GM10248 (cell line): Measurements from ENCODE around the gene ACTL6B.

Experiments used
- CTCF ChIA-PET: fragments of 300-600 bp; sonication (Branson Sonifier 250); formaldehyde crosslinking; extraction: SDS; loops from one replicate; lab custom pipeline; 2021; ENCODE audit warnings: antibody characterized with exemption; lab: Yijun Ruan, JAX
- POLR2A ChIA-PET: fragments of 350-650 bp; sonication (Branson Sonifier 250); formaldehyde crosslinking; extraction: SDS; loops from one replicate; lab custom pipeline; 2020; ENCODE audit warnings: antibody characterized with exemption; lab: Yijun Ruan, JAX
- DNase-seq: peaks from one replicate; pipeline ENCODE4 v3.0.0; 2012; ENCODE audit errors: extremely low spot score
- TF ChIP-seq, protein P1 (sequence below): IDR thresholded peaks from 2 replicates; pipeline ENCODE4 v1.5.1; 2012; ENCODE audit warnings: mild to moderate bottlenecking, low read depth; ENCODE audit errors: extremely low read depth, missing control alignments, control extremely low read depth

ACTL6B gene

DNA sequence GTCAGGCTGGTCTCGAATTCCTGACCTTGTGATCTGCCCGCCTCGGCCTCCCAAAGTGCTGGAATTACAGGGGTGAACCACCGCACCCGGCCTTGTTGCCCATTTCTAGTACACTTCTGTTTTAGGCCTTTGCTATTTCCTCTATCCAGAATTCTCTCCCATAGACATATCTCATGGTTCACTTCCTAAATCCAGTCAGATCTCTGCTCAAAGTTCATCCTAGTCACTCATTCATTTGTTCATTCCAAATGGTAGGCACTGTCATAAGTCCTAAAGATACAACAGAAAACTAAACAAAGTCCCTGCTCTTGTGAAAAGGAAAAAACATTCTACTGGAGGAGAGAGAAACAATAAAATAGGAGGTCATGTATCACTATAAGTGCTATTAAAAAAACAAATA is 46.3 kb downstream of the ACTL6B start:
- no peak for DNase-seq
- TF ChIP-seq, protein P1, sequence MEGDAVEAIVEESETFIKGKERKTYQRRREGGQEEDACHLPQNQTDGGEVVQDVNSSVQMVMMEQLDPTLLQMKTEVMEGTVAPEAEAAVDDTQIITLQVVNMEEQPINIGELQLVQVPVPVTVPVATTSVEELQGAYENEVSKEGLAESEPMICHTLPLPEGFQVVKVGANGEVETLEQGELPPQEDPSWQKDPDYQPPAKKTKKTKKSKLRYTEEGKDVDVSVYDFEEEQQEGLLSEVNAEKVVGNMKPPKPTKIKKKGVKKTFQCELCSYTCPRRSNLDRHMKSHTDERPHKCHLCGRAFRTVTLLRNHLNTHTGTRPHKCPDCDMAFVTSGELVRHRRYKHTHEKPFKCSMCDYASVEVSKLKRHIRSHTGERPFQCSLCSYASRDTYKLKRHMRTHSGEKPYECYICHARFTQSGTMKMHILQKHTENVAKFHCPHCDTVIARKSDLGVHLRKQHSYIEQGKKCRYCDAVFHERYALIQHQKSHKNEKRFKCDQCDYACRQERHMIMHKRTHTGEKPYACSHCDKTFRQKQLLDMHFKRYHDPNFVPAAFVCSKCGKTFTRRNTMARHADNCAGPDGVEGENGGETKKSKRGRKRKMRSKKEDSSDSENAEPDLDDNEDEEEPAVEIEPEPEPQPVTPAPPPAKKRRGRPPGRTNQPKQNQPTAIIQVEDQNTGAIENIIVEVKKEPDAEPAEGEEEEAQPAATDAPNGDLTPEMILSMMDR = no peak
- ChIA-PET POLR2A (no interaction called here), CTCF (no interaction called here)

DNA sequence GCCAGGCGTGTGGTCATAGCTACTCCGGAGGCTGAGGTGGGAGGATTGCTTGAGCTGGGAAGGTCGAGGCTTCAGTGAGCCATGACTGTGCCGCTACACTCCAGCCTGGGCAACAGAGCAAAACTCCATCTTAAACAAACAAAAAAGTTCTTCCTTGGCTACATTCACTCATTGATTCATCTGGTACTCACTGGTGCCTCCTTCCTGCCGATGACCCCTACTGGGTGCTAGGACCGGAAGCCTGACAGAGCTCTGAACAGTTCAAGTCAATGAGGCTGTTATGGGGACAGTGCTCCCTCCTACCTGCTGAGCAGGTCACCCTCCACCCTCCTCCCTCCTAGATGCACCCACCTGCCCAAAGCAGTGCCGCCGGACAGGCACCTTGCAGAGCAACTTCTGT is 49.1 kb downstream of the ACTL6B start:
- POLR2A ChIA-PET = no interaction called here
- CTCF ChIA-PET = interaction anchor here (1.2 to 3.8 kb wide), 5 partner anchors 8 to 98 kb away, joined by 3 to 11 read pairs (median 5); partner anchors contain the start of gene POP7

GRCh38 chr7:100606313-100606712 is 49.9 kb downstream of the ACTL6B start:
- POLR2A ChIA-PET = no interaction called here
- TF ChIP-seq, protein P1 = no peak
- CTCF ChIA-PET = interaction anchor here (1.2 to 3.8 kb wide), 6 partner anchors 9 to 153 kb away, joined by 3 to 11 read pairs (median 4); partner anchors contain the start of gene POP7
- DNase-seq = no peak

More for the DNA sequence above, 49.1 kb downstream of the ACTL6B start:
- DNase-seq = no peak
- TF ChIP-seq, protein P1 = no peak

- CTCF ChIA-PET = interaction anchor here (0.7 to 3.8 kb wide), 10 partner anchors 9 to 152 kb away, joined by 3 to 11 read pairs (median 4); partner anchors contain the start of genes FBXO24, LRCH4 and POP7
- POLR2A ChIA-PET = interaction anchor here (1.3 kb wide), 1 partner anchor 19 kb away, joined by 5 read pairs; the partner anchor contains the start of genes FBXO24 and LRCH4
Observed at GRCh38 chr7:100604976-100605911, 51.0 kb downstream of the ACTL6B start.

GRCh38 chr7:100604028-100604975 is 51.9 kb downstream of the ACTL6B start:
- peak; percentile 91 for DNase-seq

More at GRCh38 chr7:100604976-100605911, 51.0 kb downstream of the ACTL6B start:
- TF ChIP-seq, protein P1 = no peak
- DNase-seq = no peak

More at GRCh38 chr7:100604028-100604975, 51.9 kb downstream of the ACTL6B start:
- POLR2A ChIA-PET = interaction anchor here (1.3 kb wide), 1 partner anchor 18 kb away, joined by 5 read pairs; the partner anchor contains the start of genes FBXO24 and LRCH4
- TF ChIP-seq, protein P1 = peak; percentile 42
- CTCF ChIA-PET = interaction anchor here (1.0 to 3.5 kb wide), 8 partner anchors 8 to 101 kb away, joined by 3 to 21 read pairs (median 5); partner anchors contain the start of genes FBXO24, LRCH4, MOSPD3 and POP7
